NCI-H345 (cell line): ENCODE data around the gene CHCHD6.

Experiments used
- DNase-seq: peaks from one replicate; lab custom pipeline; 2025; lab: John Stamatoyannopoulos, UW

The CHCHD6 gene

GRCh38 chr3:126826693-126827092 is 122.7 kb downstream of the CHCHD6 start:
- DNase-seq: no peak

- DNase-seq: no peak
These were observed 123.1 kb downstream of the CHCHD6 start for GRCh38 chr3:126827121-126827520.

GRCh38 chr3:126828306-126828705 is 124.3 kb downstream of the CHCHD6 start:
- DNase-seq: no peak

- DNase-seq: no peak
These were observed 128.9 kb downstream of the CHCHD6 start for GRCh38 chr3:126832933-126833332.

- no peak for DNase-seq
These were observed 130.8 kb downstream of the CHCHD6 start for GRCh38 chr3:126834596-126835471.

- no peak for DNase-seq
These were observed 131.6 kb downstream of the CHCHD6 start for GRCh38 chr3:126835472-126836219.

GRCh38 chr3:126836220-126836860 is 132.3 kb downstream of the CHCHD6 start:
- DNase-seq: no peak

- no peak for DNase-seq
These were observed 133.7 kb downstream of the CHCHD6 start for GRCh38 chr3:126837773-126838172.

- no peak for DNase-seq
These were observed 142.1 kb downstream of the CHCHD6 start for GRCh38 chr3:126845920-126846715.

- no peak for DNase-seq
These were observed 143.0 kb downstream of the CHCHD6 start for GRCh38 chr3:126847061-126847460.

- DNase-seq: no peak
These were observed 145.0 kb downstream of the CHCHD6 start for GRCh38 chr3:126848991-126849390.

GRCh38 chr3:126849768-126850167 is 145.7 kb downstream of the CHCHD6 start:
- no peak for DNase-seq

GRCh38 chr3:126850370-126851085 is 146.5 kb downstream of the CHCHD6 start:
- DNase-seq: no peak

- no peak for DNase-seq
These were observed 147.3 kb downstream of the CHCHD6 start for GRCh38 chr3:126851382-126851781.

- DNase-seq: no peak
These were observed 147.9 kb downstream of the CHCHD6 start for GRCh38 chr3:126851934-126852333.

- no peak for DNase-seq
These were observed 148.5 kb downstream of the CHCHD6 start for GRCh38 chr3:126852511-126852910.

- DNase-seq: no peak
These were observed 150.6 kb downstream of the CHCHD6 start for GRCh38 chr3:126854666-126855065.

GRCh38 chr3:126855374-126855773 is 151.3 kb downstream of the CHCHD6 start:
- DNase-seq: no peak

GRCh38 chr3:126857928-126858327 is 153.9 kb downstream of the CHCHD6 start:
- no peak for DNase-seq

GRCh38 chr3:126858401-126858800 is 154.4 kb downstream of the CHCHD6 start:
- DNase-seq: peak; percentile 44

GRCh38 chr3:126858887-126859286 is 154.8 kb downstream of the CHCHD6 start:
- peak; percentile 95 for DNase-seq
